ENCODE measurements around the gene POLN. TPM values are rescaled to one million over a fixed set of nuclear protein-coding genes. Genes with fewer than 3 reads are reported as not detected.

POLN gene
- total and polyA plus RNA-seq, 2 experiments from 2014 or later, result 1.8 to 4.0 TPM

GRCh38 chr4:2248044-2248780 lies 6.3 kb upstream of the POLN start (continued):
- no peak for TF ChIP-seq CTCF (conservative IDR thresholded peaks at IDR 0.05; ENCODE audit: low read depth in 2 of 2)

GRCh38 chr4:2247128-2248043 lies 5.5 kb upstream of the POLN start:
- Histone ChIP-seq H3K4me2 (no peak overlapping the region), H3K27ac (ENCODE audit: low read depth) (no peak overlapping the region), H3F3A (replicated peaks; ENCODE audit: low read depth) (no peaks in the 10 kb centered on the region), H2AFZ (no peak overlapping the region), H3K36me3 (ENCODE audit: insufficient read depth) (no peaks in the 10 kb centered on the region; the same call in 1 of the 2 replicates), H3K9me2 (ENCODE audit: insufficient read depth) (no peaks in the 10 kb centered on the region), H3K79me2 (replicated peaks; ENCODE audit: insufficient read depth) (no peaks in the 10 kb centered on the region), H3K4me3 (no peak overlapping the region), H3K27me3 (ENCODE audit: insufficient read depth) (no peaks in the 10 kb centered on the region), H4K20me1 (replicated peaks; ENCODE audit: insufficient read depth) (no peaks in the 10 kb centered on the region), H3K4me1 (ENCODE audit: insufficient read depth) (no peaks in the 10 kb centered on the region)
- Mint-ChIP-seq H3K4me3 (no peak overlapping the region; the same call in 2 of the 3 replicates), H3K27me3 (ENCODE audit: insufficient read depth, low read depth, poor library complexity) (peaks cover 6% of the 10 kb centered on the region), H3K27ac (no peak overlapping the region), H3K4me1 (no peaks in the 10 kb centered on the region; the same call in 1 of the 3 replicates), H3K36me3 (ENCODE audit: low read depth) (peaks cover 16% of the 10 kb centered on the region), H3K9me3 (peaks cover 24% of the 10 kb centered on the region)
- no peak for TF ChIP-seq ETS1 (IDR thresholded peaks at IDR 0.05)
- TF ChIP-seq POLR2AphosphoS5 (IDR thresholded peaks at IDR 0.05; ENCODE audit: low read depth), result no peak
- no peak for TF ChIP-seq NANOG (IDR thresholded peaks at IDR 0.05; ENCODE audit: borderline replicate concordance)
- TF ChIP-seq REST (IDR thresholded peaks at IDR 0.05; ENCODE audit: unreplicated experiment), result no peak
- no peak for TF ChIP-seq EZH2 (IDR thresholded peaks at IDR 0.05; ENCODE audit: low read depth, unreplicated experiment)
- DNase-seq (ENCODE audit: low spot score), result no peak
- no peak for ATAC-seq
